ENCODE results near the gene KCNK3.

GRCh38 chr2:26739514-26739913 lies 47.0 kb downstream of the KCNK3 start:
- no peak for TF ChIP-seq CTCF (IDR thresholded peaks at IDR 0.05 in 8 of 11, conservative IDR thresholded peaks at IDR 0.05 in 3 of 11)
- no peak for TF ChIP-seq POLR2AphosphoS5 (IDR thresholded peaks at IDR 0.05)
- TF ChIP-seq POLR2A (IDR thresholded peaks at IDR 0.05), result no peak

Data from spleen (tissue), 7 donors.